GM19397 (cell line): ENCODE data around the gene CCNB1IP1.
"Not testable (repeated sequence)": the region's sequence is repeated elsewhere in the genome, so short reads cannot be mapped to it uniquely, and the experiment has no call there.

Experiments
- ATAC-seq: cut with Tn5 transposase; IDR thresholded peaks from one replicate; pipeline ENCODE4 v1.9.1; 2021; ENCODE audit warnings: mild to moderate bottlenecking, moderate library complexity; ENCODE audit not compliant: unreplicated experiment

Gene CCNB1IP1

DNA sequence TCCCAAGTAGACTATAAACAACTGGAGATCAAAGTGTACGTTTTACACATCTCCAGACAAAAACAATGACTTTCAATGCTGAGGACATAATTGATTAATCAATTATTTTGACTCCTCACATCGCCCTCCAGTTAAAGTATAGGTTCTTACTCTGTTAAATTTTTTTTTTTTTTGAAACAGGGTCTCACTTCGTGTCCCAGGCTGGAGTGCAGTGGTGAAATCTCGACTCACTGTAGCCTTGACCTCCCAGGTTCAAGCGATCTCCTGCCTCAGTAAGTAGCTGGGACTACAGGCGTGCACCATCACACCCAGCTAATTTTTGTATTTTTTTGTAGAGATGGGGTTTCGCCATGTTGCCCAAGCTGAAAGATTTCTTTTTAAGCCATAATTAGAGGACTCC lies 938 bp upstream of the CCNB1IP1 start:
- ATAC-seq, result no peak

DNA sequence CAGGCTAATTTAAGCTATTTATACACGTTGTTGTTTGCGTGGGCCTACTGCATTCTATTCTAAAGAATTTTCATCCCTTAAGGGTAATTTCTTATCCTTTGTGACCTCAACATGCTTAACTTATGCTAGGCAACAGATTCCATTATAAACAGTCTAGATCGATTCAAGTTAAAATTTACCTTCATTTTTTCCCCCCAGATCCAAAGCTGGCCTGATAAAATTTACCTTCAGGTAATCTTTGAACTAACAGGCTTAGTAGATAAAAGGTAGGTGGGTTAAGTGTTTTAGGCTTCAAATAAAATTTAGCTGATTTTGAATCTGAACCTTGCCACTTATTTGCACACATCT lies 389 bp upstream of the CCNB1IP1 start:
- ATAC-seq, result no peak

- no peak for ATAC-seq
Measured at GRCh38 chr14:20332431-20332787, 670 bp downstream of the CCNB1IP1 start.

GRCh38 chr14:20331053-20331613 lies 1.9 kb downstream of the CCNB1IP1 start:
- no peak for ATAC-seq

DNA sequence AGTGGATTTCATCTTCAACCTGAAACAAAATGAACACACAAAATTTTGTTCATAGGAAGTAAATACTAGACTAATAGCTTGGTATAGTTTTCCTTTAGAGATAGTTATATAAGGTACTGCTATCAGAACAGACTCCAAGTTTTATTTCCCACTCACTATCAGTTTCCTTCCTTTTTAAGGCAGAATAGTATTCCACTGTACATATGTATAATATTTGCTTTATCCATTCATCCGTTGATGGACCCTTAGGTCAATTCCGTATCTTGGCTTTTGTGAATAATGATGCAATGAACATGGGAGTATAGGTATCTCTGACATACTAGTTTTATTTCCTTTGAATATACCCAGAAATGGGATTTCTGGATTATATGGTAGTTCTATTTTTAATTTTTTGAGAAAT lies 3.7 kb downstream of the CCNB1IP1 start:
- no peak for ATAC-seq

DNA sequence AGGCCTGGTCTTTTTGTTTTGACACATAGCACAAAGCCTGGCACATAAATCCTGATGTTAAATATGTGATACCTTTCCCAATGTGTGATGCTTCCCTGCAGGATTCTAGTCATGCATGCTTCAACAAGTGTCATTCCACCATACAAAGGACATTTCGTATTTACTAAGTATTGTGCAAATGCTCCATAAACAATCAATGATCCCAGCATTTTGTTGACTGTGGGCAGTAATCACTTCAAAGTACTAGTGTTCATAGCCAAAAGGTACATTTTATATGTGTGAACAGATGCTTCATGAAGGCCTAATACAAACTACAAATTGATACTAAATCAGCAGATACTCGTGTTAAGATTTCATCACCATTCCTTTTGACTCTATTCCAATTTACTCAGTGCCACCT lies 4.4 kb downstream of the CCNB1IP1 start:
- no peak for ATAC-seq

DNA sequence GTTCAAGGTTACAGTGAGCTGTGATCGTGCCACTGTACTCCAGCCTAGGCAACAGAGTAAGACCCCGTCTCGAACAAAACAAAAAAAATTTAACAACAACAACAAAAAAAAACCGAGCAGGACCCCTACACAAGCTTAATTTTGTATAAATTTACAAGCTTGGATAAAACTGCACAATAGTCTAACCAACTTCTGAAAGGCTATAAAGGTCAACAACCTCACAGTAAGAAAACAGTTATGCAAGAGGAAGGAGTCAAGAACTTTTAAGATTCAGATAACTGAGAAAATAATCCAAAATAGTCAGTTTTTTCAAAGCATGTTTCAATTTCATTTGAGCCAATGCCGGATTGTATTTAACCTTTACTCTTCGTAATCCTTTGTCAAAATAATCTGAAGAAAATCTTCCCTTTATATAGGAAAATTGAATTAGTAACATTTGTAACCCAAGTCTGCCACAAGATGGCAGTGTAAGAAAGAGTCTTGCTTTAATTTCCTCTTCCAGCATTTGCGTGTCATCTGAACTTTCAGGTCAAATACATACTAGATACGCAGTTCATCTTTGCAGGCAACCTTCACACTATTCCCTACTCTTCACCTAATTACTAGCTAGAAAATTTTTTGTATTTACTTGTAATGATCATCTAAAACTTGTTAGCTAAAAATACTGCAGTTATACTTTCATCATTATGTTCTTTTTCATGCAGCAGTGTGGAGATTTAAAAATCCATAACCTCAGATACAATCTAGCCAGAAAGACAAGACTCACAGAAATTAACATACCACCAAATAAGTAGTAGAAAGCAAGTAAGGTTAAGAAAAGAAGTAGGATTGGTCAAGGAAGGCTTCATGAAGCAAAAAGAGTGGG lies 5.8 kb downstream of the CCNB1IP1 start:
- ATAC-seq, result no peak

DNA sequence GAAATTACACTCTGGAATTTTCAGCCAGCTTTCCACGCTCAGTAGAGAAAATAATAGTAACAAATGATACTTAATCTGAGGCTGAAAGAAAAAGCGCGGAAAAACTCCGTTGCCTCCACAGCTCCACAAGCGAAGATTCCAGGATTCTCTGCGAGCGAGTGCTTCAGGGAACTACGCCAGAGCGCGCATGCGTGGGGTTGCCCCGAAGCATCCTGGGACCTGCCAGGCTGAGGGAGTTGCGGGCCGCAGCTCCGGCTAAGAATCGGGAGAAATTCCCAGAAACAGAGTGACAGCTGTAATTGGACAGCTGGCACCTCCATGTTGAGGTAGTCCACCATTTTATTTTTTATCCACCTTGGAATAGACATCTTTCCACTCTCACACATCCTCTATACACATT lies 15.4 kb downstream of the CCNB1IP1 start:
- no peak for ATAC-seq

GRCh38 chr14:20314026-20314425 lies 19.1 kb downstream of the CCNB1IP1 start:
- no peak for ATAC-seq

- ATAC-seq, result no peak
Measured at GRCh38 chr14:20306079-20306423, 27.0 kb downstream of the CCNB1IP1 start.

DNA sequence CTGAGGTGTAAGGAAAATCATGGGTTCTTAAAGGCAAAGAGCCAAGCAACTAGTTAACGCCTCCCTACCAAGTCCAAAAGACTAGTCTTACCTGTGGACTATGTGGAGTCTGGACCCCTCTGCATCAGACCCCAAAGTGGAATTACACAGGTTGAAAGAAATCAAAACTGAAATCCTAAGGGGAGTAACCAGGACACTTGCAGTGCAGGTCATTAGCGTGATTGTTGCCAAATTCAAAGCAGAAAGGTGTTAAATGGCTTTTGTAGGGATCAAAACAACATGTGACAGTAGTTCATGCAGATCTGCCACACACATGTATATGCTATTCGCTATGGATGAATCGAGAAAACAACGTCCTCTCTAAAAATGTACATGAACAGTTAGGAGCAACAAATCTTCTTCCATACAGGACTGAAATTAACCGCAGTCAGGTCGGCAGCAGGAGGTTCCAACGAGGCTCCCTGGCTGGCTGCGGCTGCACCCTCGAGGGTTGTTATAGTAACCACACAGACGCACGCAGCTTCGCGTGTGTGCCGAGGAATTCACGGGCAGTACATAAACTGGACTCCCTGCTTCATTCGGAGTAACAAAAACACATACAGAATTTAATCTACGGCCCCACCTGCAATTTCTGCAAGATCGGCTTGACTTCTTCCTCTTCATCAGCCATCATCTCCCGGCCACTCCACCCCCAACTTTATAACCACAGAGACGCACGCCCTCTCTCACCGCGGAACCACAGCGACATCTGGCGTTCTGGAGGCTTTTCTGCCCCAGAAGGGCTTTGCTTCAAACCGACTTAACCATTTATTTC lies 27.6 kb downstream of the CCNB1IP1 start, which contains the start of gene TTC5:
Gene TTC5 (minus strand): TSS at position 687 of the 814 bp plus-strand sequence. CDS start 14 bp downstream, at position 673.
- ATAC-seq, result peak; percentile 95

DNA sequence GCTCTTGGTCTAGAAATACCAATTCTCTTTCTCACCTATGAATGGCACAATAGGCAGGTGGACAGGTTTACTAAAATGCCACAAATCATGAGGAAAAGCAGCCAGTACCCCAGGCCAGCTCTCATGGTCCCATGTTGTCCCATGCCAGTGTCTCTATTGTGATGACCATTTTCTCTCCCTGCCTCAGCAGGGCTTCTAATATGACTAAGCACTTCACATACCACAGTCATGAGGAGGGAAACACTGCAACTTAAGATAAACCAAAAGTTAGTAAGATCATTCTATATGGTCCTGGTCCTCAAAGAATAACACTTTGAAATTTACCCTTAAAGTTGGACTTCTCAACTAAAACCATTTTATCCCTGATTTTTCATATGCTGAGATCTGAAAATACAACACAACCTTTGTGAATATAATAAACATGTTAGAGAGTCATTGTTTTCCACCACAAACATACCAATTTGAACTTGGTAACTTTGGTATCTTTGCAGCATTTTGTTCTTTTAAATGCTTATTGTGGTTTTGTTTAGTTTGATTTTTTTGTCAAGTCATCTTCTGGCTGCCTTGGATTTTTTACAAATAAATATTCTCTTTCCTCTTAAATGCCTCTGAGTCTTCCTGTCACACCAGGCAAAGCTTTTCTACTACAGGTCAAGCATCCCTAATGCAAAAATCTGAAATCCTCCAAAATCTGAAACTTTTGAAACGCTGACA lies 30.9 kb downstream of the CCNB1IP1 start:
- ATAC-seq, result no peak

DNA sequence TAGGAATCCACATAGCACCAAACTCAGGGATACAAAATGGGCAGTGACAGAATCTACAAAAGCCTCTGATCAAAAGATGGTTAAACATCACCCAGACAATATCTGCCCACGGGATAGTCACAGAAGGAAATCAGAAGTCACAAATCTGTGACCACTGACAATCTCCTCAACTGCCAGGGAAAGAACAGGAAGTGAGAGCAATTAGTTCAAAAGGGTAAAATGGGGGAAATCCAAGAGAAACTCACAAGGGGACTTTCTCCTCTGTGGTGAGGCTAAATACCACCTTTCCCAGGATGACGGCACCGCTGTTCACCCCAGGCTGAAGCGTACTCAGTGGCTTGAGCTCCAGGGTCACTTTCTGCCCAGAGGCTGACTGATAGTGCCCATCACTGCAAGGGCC lies 38.0 kb downstream of the CCNB1IP1 start:
- peak; percentile 86 for ATAC-seq

- no peak for ATAC-seq
Measured at GRCh38 chr14:20294636-20295035, 38.4 kb downstream of the CCNB1IP1 start.

- not testable (repeated sequence) for ATAC-seq
Measured at GRCh38 chr14:20281998-20282397, 51.1 kb downstream of the CCNB1IP1 start.

GRCh38 chr14:20280265-20280664 lies 52.8 kb downstream of the CCNB1IP1 start:
- not testable (repeated sequence) for ATAC-seq

GRCh38 chr14:20278414-20278813 lies 54.7 kb downstream of the CCNB1IP1 start:
- no peak for ATAC-seq

DNA sequence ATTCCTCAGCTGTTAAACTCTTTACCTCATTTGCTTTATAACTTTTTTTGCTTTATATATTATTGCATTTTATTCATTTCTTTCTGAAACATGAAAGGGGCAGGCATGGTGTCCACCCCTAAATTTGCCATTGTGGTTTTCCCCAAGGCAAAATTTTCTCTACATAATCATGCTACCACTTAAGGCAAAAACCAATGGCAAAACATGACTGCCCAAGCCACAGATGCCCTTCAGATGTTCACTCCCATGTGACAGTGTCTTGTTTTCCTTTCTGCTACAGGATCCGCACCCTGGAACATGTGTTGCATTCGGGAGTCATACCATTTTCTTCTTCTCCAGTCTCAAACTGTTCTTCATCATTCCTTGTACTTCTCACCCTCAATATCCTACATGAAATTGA lies 55.7 kb downstream of the CCNB1IP1 start:
- no peak for ATAC-seq

GRCh38 chr14:20274062-20274461 lies 59.0 kb downstream of the CCNB1IP1 start:
- no peak for ATAC-seq

DNA sequence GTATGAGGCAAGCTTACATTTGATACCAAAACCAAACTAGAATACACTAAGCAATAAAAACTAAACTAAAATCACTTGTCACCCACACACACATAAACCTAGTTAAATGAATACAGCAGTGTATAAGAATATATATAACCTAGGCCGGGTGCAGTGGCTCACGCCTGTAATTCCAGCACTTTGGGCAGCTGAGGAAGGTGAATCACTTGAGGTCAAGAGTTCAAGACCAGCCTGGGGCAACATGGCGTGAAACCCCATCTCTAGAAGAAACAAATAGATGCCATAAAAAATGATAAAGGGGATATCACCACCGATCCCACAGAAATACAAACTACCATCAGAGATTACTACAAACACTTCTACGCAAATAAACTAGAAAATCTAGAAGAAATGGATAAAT lies 68.7 kb downstream of the CCNB1IP1 start:
- not testable (repeated sequence) for ATAC-seq

GRCh38 chr14:20262642-20263128 lies 70.4 kb downstream of the CCNB1IP1 start:
- no peak for ATAC-seq
